SK-N-SH (cell line): ENCODE data around the gene GLG1.
A peak's percentile ranks its signal among the peaks of the same experiment; 100 is the strongest.

Experiments
- CHD2 ChIP-seq: fragments of 150-350 bp; IDR thresholded peaks from 2 replicates; pipeline ENCODE4 v1.6.1; 2018; ENCODE audit warnings: low read length; ENCODE audit not compliant: partially characterized antibody
- CTCF ChIP-seq: fragments of 200-600 bp; sonication (generic); IDR thresholded peaks from 2 replicates; pipeline ENCODE4 v1.6.1; 2017; ENCODE audit warnings: antibody characterized with exemption, mild to moderate bottlenecking, moderate library complexity
- ELF1 ChIP-seq: IDR thresholded peaks from 2 replicates; pipeline ENCODE4 v1.4.0; 2012
- EP300 ChIP-seq, 2 experiments: IDR thresholded peaks; 2 replicates each; pipeline versions ENCODE4 v1.4.0 to v1.6.1; 2012; ENCODE audit warnings: borderline replicate concordance in 1 of 2, low read depth in 1 of 2, low read length in 1 of 2
- EZH2phosphoT487 ChIP-seq: fragments of 200-600 bp; sonication (generic); IDR thresholded peaks from 2 replicates; pipeline ENCODE4 v1.6.1; 2017; ENCODE audit warnings: low read depth, mixed run types, mild to moderate bottlenecking, antibody characterized with exemption, moderate library complexity, borderline replicate concordance
- FOXM1 ChIP-seq: IDR thresholded peaks from 2 replicates; pipeline ENCODE4 v1.4.0; 2012; ENCODE audit warnings: low read depth, mild to moderate bottlenecking
- GABPA ChIP-seq: IDR thresholded peaks from 2 replicates; pipeline ENCODE4 v1.4.0; 2012; ENCODE audit warnings: low read depth, mild to moderate bottlenecking
- GATA2 ChIP-seq: sonication (generic); formaldehyde crosslinking; IDR thresholded peaks from 2 replicates; pipeline ENCODE4 v1.5.0; 2020; ENCODE audit warnings: mild to moderate bottlenecking, missing genetic modification reagents
- MAX ChIP-seq: IDR thresholded peaks from 2 replicates; pipeline ENCODE4 v1.4.0; 2012; ENCODE audit warnings: low read depth
- POLR2AphosphoS5 ChIP-seq: IDR thresholded peaks from 2 replicates; pipeline ENCODE4 v1.6.1; 2012; ENCODE audit warnings: low read depth, low read length
- RAD21 ChIP-seq: IDR thresholded peaks from 2 replicates; pipeline ENCODE4 v1.6.1; 2012; ENCODE audit warnings: mild to moderate bottlenecking, low read length
- SIN3A ChIP-seq: IDR thresholded peaks from 2 replicates; pipeline ENCODE4 v1.6.1; 2012; ENCODE audit warnings: low read depth, mild to moderate bottlenecking, low read length, moderate library complexity, borderline replicate concordance
- USF2 ChIP-seq: fragments of 150-350 bp; IDR thresholded peaks from 2 replicates; pipeline ENCODE4 v1.6.1; 2017; ENCODE audit warnings: antibody characterized with exemption, low read length, low read depth, borderline replicate concordance
- ZBTB33 ChIP-seq: IDR thresholded peaks from 2 replicates; pipeline ENCODE4 v1.4.0; 2012; ENCODE audit warnings: low read depth, borderline replicate concordance

GRCh38 chr16:74623214-74623838 lies 16.4 kb upstream of the GLG1 start:
- no peak for TF ChIP-seq SIN3A
- TF ChIP-seq EP300 (IDR thresholded peaks at IDR 0.05; ENCODE audit: borderline replicate concordance in 1 of 2, low read depth in 1 of 2, low read length in 1 of 2): no peak
- peak; percentile 76 for TF ChIP-seq CTCF
- no peak for TF ChIP-seq USF2
- no peak for TF ChIP-seq GABPA
- peak; percentile 83 for TF ChIP-seq RAD21
- TF ChIP-seq GATA2 (CRISPR knock-in tag): no peak
- TF ChIP-seq POLR2AphosphoS5: no peak
- no peak for TF ChIP-seq MAX
- TF ChIP-seq ELF1: no peak
- TF ChIP-seq FOXM1: no peak
- TF ChIP-seq ZBTB33: no peak
- TF ChIP-seq EZH2phosphoT487: no peak
- no peak for TF ChIP-seq CHD2
